ENCODE data around the gene AGR3. TPM values are rescaled to one million over a fixed set of nuclear protein-coding genes. Genes with fewer than 3 reads are reported as not detected.

AGR3 gene
- polyA plus RNA-seq, result 5.3 and 7.4 TPM in 2 replicates

DNA sequence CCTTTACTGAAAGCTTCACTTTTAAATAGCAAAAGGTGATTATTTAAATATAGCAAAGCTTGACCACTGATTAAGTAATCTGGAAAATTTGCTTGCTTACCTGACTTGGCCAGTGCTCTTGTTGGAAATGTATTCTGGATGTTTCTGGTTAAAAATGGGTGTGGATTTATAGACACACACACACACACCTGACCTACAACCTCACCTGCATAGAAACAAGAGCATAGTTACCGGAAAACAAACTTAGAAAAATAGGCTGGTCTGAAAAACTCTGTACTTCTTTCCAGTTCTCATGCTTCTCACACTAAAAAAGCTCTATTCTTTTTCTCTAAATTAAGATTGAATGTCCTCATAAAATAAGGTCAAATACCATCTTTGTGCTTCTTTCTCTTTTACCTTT lies at the start of gene AGR3:
Gene AGR3, minus strand, starts transcription at position 140 of the 400 bp plus-strand sequence. CDS start 3,365 bp downstream, outside the sequence.

Other genes with a start within 250 kb of the AGR3 start
- 59.9 and 66.4 TPM in 2 replicates for gene ANKMY2, start 236.2 kb downstream of the AGR3 start, polyA plus RNA-seq
- 33.9 and 55.2 TPM in 2 replicates for gene BZW2, start 235.8 kb downstream of the AGR3 start, polyA plus RNA-seq
- gene TSPAN13, start 128.2 kb downstream of the AGR3 start, polyA plus RNA-seq, result 242 and 258 TPM in 2 replicates
- gene AGR2, start 77.0 kb downstream of the AGR3 start, polyA plus RNA-seq, result not detected in 2 replicates

Measured in Purkinje cell (primary cell).